GM12878 (cell line): ENCODE data around the gene TAS1R2.

ENCODE experiments used
- CTCF ChIP-seq, 3 experiments: IDR thresholded peaks in 2 of 3; conservative IDR thresholded peaks in 1 of 3; 2 replicates each; pipeline ENCODE4 v1.5.1; 2011; ENCODE audit warnings: low read depth in 3 of 3, low read length in 3 of 3, mild to moderate bottlenecking in 3 of 3, control low read depth in 2 of 3, moderate library complexity in 2 of 3, inconsistent platforms in 1 of 3, mixed read lengths in 1 of 3; ENCODE audit not compliant: control insufficient read depth in 2 of 3, insufficient read depth in 1 of 3; ENCODE audit errors: extremely low read depth in 1 of 3
- HDAC6 ChIP-seq: fragments of 200-600 bp; sonication (generic); IDR thresholded peaks from one replicate; pipeline ENCODE4 v1.8.0; 2017; ENCODE audit warnings: antibody characterized with exemption; ENCODE audit not compliant: unreplicated experiment
- POLR2A ChIP-seq: IDR thresholded peaks from 2 replicates; pipeline ENCODE4 v1.6.1; 2011; ENCODE audit warnings: low read depth, mild to moderate bottlenecking, low read length
- SIX5 ChIP-seq: IDR thresholded peaks from 2 replicates; pipeline ENCODE4 v1.6.1; 2011; ENCODE audit warnings: mild to moderate bottlenecking, low read depth, low read length, moderate library complexity; ENCODE audit not compliant: severe bottlenecking

- TF ChIP-seq POLR2A: no peak
- no peak for TF ChIP-seq CTCF (IDR thresholded peaks at IDR 0.05 in 2 of 3, conservative IDR thresholded peaks at IDR 0.05 in 1 of 3; ENCODE audit: control insufficient read depth in 2 of 3, extremely low read depth in 1 of 3, insufficient read depth in 1 of 3, low read depth in 3 of 3, low read length in 3 of 3)
- no peak for TF ChIP-seq HDAC6
- TF ChIP-seq SIX5: no peak
These were observed 9.5 kb upstream of the TAS1R2 start for GRCh38 chr1:18868801-18869424.
